Mucosa of stomach (tissue), 1 donor: ENCODE results near the gene SCN2A.

Experiments
- H3K27me3 ChIP-seq: one replicate; pipeline ENCODE4 v1.7.0; 2013; ENCODE audit warnings: mild to moderate bottlenecking, low read length; ENCODE audit not compliant: control insufficient read depth, insufficient read depth
- H3K36me3 ChIP-seq: one replicate; pipeline ENCODE4 v1.7.0; 2013; ENCODE audit warnings: low read length; ENCODE audit not compliant: control insufficient read depth, insufficient read depth
- H3K4me1 ChIP-seq: one replicate; pipeline ENCODE4 v1.7.0; 2013; ENCODE audit warnings: mild to moderate bottlenecking, low read length; ENCODE audit not compliant: control insufficient read depth, insufficient read depth
- H3K4me3 ChIP-seq: one replicate; pipeline ENCODE4 v1.7.0; 2013; ENCODE audit warnings: low read length
- H3K9ac ChIP-seq: one replicate; pipeline ENCODE4 v1.7.0; 2013; ENCODE audit warnings: mild to moderate bottlenecking, low read length, moderate library complexity
- H3K9me3 ChIP-seq: one replicate; pipeline ENCODE4 v1.7.0; 2013; ENCODE audit warnings: mild to moderate bottlenecking, low read length, moderate library complexity; ENCODE audit not compliant: control insufficient read depth
- donor health status: Pancreatic carcinoma.

SCN2A gene

DNA sequence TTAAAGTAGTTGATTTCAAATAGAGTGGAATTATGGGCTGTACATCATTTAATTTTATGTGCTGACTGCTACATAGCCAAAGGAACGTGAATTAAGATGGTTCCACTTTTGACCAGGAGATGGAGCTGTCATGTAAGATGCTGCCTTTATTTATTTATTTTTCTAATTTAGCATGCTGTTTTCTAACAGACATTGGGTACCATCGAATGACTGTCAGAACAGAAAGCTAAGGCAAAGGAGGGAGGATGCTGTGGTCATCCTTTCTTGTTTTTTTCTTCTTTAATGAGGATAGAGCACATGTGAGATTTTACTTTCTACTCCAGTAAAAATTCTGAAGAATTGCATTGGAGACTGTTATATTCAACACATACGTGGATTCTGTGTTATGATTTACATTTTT, at the start of gene SCN2A:
SCN2A (plus strand) TSS at position 185 of the 400 bp plus-strand sequence. CDS start 56,410 bp downstream, outside the sequence.
- Histone ChIP-seq H3K4me3 (no peak within 1 kb of the TSS), H3K9me3 (no peaks in the 10 kb centered on the region), H3K9ac (no peak within 1 kb of the TSS), H3K4me1 (no peaks in the 10 kb centered on the region), H3K27me3 (no peaks in the 10 kb centered on the region), H3K36me3 (no peaks in the 10 kb centered on the region)

DNA sequence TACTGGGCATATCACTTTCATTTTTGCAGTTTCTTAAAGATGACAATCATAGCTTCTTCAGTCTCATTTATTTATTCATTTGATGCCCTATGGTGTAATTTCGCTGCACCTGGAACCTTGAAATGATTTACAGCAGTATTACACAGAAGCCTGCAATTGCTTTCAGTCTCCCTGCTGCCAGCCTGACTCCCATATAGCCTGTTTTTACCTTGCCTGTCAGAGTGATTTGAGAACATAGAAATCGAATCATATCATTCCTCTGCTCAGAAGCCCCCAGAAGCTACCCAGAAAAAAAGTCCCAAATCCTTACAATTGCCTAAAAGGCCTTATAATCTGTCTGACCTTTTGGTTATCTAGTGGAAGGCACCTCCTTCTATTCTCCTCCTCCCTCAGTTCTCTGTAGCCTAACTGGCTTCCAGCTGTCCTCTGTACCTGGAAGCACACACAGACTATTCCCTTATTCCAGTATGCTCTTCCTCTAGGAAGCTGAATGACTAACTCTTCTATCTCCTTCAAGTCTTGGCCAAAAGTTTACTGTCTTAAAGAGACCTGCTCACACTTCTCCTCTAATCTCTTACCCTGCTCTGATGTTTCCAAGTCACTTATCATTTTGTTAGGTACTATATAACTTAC, 48.0 kb upstream of the SCN2A start:
- no peak overlapping the region for H3K9ac ChIP-seq
- no peaks in the 10 kb centered on the region for H3K36me3 ChIP-seq
- H3K4me1 ChIP-seq, result no peaks in the 10 kb centered on the region
- H3K4me3 ChIP-seq, result no peak overlapping the region
- no peaks in the 10 kb centered on the region for H3K9me3 ChIP-seq
- H3K27me3 ChIP-seq, result no peaks in the 10 kb centered on the region

DNA sequence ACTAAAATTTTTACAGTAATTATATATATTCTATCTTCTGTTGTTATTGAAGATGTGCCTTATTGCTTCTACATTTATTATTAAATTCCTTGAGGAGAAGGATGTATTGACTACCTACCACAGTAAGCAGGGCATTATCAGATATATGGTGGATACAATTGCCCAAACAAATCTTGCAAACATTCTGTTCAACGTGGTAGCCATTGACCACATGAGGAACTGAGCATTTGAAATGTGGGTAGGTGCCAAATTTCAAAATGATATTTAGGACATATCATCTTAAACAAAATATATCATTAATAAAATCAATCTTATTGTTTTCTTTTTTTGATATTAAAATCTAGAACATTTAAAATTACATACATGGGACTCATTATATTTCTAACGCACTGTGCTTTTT, 46.5 kb upstream of the SCN2A start:
- H3K27me3 ChIP-seq, result no peaks in the 10 kb centered on the region
- H3K9me3 ChIP-seq, result no peaks in the 10 kb centered on the region
- H3K4me3 ChIP-seq, result no peak overlapping the region
- no peaks in the 10 kb centered on the region for H3K36me3 ChIP-seq
- H3K4me1 ChIP-seq, result no peaks in the 10 kb centered on the region
- H3K9ac ChIP-seq, result no peak overlapping the region

DNA sequence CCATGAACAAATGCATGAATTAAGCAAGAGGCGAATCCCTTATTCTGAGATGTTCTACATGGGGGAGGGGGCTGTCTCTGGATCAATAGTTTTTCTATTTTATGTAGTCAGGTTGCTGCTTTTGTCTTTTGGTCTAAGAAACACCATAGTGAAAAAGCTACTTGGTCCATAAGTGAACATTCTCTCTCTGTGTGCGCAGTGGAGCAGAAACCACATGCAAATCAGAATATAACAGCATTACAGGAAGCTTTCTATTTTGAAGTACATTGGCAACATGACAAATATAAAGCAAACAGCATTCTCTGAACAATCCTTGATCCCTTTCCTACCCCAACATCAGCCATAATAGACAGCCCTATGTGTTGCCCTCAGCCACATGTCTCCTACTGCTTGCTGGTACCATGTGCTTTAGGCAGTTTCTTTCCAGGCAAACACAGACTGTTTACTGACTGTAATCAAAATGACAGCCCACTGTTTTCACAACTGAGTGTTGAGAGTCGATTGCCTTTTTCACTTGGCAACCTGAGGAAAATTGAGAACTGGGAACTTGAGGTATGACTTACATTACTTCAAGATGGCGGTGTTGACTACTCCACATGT, 45.9 kb upstream of the SCN2A start:
- Histone ChIP-seq H3K9me3 (no peaks in the 10 kb centered on the region), H3K36me3 (no peaks in the 10 kb centered on the region), H3K27me3 (no peaks in the 10 kb centered on the region), H3K4me3 (no peak overlapping the region), H3K9ac (no peak overlapping the region), H3K4me1 (no peaks in the 10 kb centered on the region)

DNA sequence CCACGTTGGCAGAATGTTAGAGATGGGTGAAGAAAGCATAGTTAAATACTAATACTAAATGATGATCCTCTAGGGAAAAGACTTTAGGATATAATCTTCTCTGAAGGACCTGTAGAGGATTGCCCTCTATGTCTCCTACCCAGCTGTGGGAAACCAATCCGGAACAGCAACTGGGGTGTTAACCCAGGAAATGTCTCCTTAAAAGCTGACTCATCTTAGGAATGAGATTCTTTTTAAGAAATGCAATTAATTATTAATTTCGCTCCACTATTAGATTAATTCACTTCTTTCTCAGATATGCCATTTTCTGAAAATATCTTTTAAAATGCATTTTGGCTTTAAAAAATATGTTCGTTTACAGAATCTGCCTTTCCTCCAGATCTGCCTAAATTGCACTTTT, 42.8 kb upstream of the SCN2A start:
- Histone ChIP-seq H3K9me3 (no peaks in the 10 kb centered on the region), H3K36me3 (no peaks in the 10 kb centered on the region)

DNA sequence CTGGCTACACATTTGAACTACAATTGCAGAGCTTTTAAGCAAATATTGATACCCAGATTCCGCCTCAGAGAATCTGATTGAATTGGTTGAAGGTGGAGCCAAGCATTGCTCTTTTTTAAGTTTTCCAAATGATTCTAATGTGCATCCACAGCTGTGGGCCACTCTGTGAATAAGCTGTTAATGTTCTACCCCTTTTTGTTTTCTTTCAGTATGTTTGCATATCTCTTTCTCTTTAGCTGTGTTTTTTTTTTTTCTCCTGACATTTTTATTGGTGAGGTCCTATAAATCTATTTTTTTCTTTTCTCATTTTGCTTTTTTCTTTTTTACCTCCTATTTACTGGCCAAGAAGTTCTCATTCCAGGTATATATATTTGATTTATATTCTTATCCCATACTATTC, 41.9 kb upstream of the SCN2A start:
- no peaks in the 10 kb centered on the region for H3K27me3 ChIP-seq
- no peak overlapping the region for H3K9ac ChIP-seq
- H3K4me3 ChIP-seq, result no peak overlapping the region
- H3K36me3 ChIP-seq, result no peaks in the 10 kb centered on the region
- no peaks in the 10 kb centered on the region for H3K9me3 ChIP-seq
- H3K4me1 ChIP-seq, result no peaks in the 10 kb centered on the region

More for the DNA sequence above, 42.8 kb upstream of the SCN2A start:
- H3K9ac ChIP-seq, result no peak overlapping the region
- H3K27me3 ChIP-seq, result no peaks in the 10 kb centered on the region
- no peak overlapping the region for H3K4me3 ChIP-seq
- H3K4me1 ChIP-seq, result no peaks in the 10 kb centered on the region

DNA sequence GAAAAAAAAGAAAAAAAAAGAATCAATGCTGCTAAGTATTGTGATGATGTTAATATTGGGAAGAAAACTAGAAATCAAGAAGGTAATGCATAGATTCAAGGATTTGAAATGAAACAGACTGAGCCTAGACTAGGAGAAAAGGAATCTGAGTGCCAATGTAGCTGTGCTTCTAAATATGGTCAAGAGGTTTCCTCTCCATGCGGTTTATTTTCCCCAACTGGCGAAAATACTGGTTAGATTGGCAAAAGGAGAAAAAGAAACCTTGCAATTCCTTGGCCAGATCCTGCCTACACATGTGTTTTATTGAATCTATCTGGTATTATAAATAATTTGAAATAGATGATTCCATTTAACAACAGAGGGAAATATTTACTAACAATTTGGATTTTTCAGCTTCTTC, 41.0 kb upstream of the SCN2A start:
- Histone ChIP-seq H3K9me3 (no peaks in the 10 kb centered on the region), H3K4me1 (no peaks in the 10 kb centered on the region), H3K27me3 (no peaks in the 10 kb centered on the region), H3K4me3 (no peak overlapping the region), H3K9ac (no peak overlapping the region), H3K36me3 (no peaks in the 10 kb centered on the region)

DNA sequence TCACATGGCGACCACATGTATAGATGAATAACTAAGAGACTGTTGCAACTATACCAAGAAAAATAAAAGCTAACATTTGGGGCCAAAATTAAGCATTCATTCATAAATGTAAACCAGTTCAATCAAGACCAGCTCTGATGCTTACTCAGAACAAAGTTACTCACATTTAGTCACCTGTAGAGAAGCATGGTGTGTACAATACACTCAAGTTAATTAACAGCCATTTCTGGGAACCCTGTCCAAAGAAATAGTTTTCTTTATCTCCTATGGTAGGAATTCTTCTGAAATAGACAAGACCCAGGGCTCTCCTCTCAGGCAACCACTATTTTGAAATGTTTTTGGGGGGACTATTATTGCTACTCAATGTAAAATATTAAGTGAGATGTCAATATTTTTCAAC, 37.0 kb upstream of the SCN2A start:
- Histone ChIP-seq H3K27me3 (no peaks in the 10 kb centered on the region), H3K4me1 (no peaks in the 10 kb centered on the region), H3K4me3 (no peak overlapping the region), H3K36me3 (no peaks in the 10 kb centered on the region), H3K9ac (no peak overlapping the region), H3K9me3 (no peaks in the 10 kb centered on the region)

DNA sequence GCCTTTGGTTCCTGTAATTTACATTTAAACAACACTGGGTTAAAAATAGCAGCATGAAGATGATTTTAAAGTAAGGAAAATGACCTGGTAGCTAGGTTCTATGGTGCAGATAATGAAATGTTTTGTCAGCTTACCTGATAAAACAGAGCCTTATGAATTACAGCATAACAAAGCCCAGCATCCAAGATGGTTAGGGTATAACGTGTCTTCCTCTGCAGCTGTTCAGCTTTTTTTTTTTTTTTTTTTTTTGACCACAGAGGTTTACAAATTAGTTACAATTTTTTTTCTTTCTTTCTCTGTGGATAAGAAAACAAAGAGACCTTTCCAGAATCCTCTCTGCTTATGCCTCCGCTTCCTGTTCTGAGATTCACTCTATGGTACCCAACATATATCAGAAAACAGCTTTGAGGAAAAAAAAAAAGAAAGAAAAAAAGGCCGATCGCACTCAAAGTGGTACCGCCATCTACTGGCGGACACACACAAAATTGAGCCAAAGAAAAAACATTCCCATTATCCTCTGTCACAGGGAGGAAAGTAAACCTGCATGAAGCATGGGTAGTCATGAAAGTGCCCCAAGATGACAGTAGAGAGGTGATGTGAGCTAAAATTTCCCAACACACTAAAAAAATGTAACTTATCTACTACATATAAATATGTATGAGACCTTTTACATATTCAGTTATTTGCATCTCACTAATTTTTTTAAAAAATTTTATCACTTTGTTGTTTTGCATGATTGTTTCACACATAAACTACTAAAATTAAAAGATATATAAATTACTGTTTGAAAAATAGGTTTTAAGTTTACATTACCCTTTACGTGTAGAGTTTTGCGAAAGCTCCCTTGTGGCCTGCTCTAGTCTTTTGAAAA, 35.3 kb upstream of the SCN2A start, which contains the start of gene SCN3A:
SCN3A (minus strand) TSS at position 362 of the 871 bp plus-strand sequence. CDS start 27,656 bp downstream, outside the sequence.
- H3K9ac ChIP-seq, result peak within 1 kb of the TSS; percentile 17

DNA sequence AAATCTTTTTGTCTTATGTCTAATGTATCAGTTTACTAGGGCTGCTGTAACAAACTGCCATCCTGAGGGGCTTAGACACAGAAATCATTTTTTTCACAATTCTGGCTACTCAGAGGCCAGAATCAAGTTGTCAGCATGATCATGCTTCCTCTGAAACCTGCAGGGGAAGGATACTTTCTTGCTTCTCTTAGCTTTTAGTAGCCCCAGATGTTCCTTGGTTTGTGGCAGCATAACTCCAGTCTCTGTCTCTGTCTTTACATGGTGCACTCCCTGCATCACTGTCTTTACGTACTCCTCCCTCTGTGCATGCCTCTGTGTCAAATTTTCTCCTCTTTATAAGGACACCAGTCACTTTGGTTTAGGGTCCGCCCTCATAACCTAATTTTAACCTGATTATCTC, 33.3 kb upstream of the SCN2A start:
- Histone ChIP-seq H3K4me1 (no peaks in the 10 kb centered on the region), H3K4me3 (no peak overlapping the region), H3K27me3 (no peaks in the 10 kb centered on the region), H3K9ac (no peak overlapping the region), H3K9me3 (no peaks in the 10 kb centered on the region), H3K36me3 (no peaks in the 10 kb centered on the region)

More for the DNA sequence above, 35.3 kb upstream of the SCN2A start, which contains the start of gene SCN3A:
- no peaks in the 10 kb centered on the region for H3K36me3 ChIP-seq
- no peaks in the 10 kb centered on the region for H3K9me3 ChIP-seq
- H3K4me1 ChIP-seq, result no peaks in the 10 kb centered on the region
- H3K4me3 ChIP-seq, result no peak within 1 kb of the TSS
- H3K27me3 ChIP-seq, result no peaks in the 10 kb centered on the region

DNA sequence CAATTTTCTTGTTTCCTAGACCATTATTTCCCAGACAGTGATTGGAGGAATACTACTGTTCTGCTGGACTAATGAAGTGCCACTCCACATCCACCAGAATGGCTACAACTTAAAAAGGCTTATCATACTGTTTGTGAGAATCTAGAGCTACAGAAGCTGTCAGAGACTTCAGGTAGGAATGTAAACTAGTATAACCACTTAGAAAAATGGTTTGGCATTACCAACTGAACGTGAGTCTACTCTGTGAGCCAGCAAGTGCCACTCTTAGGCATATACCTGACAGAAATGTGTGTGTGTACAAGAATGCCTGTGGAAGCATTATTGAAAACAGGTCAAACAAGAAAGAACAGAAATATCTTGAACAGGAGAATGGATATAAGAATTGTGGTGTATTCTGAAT, 31.1 kb upstream of the SCN2A start:
- Histone ChIP-seq H3K36me3 (no peaks in the 10 kb centered on the region), H3K27me3 (no peaks in the 10 kb centered on the region), H3K4me1 (no peaks in the 10 kb centered on the region), H3K4me3 (no peak overlapping the region), H3K9me3 (no peaks in the 10 kb centered on the region), H3K9ac (no peak overlapping the region)

DNA sequence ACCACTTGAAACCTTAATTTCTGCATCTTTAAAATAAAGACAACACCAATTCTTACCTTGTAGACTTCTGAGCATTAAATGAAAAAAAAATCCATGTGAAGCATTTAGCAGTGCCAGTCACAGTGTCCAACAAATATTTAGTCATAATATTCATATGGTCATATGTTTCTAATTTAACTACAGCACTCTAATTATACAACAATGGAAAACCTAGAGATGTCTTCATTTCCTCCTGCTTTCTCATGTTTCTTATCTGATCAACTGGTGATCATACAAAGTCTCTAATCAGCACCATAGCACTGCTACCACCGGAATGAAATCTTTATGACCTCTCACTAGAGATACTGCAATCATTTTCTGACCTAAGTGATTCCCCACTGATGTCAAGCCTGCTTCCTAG, 25.1 kb upstream of the SCN2A start:
- Histone ChIP-seq H3K4me3 (no peak overlapping the region), H3K27me3 (no peaks in the 10 kb centered on the region), H3K36me3 (no peaks in the 10 kb centered on the region), H3K9ac (no peak overlapping the region), H3K4me1 (no peaks in the 10 kb centered on the region), H3K9me3 (no peaks in the 10 kb centered on the region)
